Stimulated activated naive CD4-positive, alpha-beta T cell (primary cell): ENCODE data around the gene PLCB1.

ENCODE experiments used
- DNase-seq, 6 experiments: peaks; one replicate each; lab custom pipeline; 2025; lab: John Stamatoyannopoulos, UW

PLCB1 gene

DNA sequence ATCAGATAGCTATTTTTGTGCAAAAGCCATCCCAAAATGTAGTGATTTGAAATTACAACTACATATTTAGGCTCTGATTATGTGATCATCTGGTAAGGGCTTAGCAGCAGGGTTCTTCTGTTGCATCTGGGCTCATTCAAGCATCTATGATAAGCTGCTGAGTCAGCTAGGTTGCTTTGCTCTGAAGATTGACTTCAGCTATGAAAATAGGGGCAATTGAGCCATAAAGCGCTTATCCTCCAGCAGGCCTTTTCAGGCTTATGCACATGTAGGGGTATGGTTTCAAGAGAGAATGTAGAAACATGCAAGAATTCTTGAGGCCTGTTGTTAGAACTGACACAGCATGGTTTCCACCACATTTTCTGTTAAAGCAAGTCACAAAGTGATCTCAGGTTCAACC lies 114.1 kb downstream of the PLCB1 start:
- DNase-seq, result no peak

DNA sequence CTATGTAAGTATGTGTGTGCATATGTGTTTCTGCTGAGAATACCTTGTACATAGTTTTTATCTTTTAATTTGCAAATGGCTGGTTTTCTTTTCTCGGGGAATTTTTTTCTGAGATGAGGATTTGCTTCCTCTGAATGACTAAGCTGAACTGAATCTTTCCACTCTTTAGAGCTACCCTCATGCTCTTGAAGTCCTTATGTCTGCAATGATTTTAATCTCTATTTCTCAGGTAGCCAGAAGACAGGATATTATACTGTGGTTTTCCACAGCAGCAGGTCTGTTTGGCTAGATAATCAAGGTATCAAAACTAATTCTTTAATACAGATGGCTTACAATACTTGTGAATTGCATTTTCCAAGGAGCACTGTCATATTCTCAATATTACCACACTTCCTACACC lies 114.7 kb downstream of the PLCB1 start:
- no peak for DNase-seq

- no peak for DNase-seq
Measured at GRCh38 chr20:8248051-8248450, 116.0 kb downstream of the PLCB1 start.

GRCh38 chr20:8249634-8250033 lies 117.6 kb downstream of the PLCB1 start:
- no peak for DNase-seq

- DNase-seq, result no peak
Measured at GRCh38 chr20:8250539-8251200, 118.6 kb downstream of the PLCB1 start.

- DNase-seq, result no peak
Measured at GRCh38 chr20:8251201-8251575, 119.1 kb downstream of the PLCB1 start.

- no peak for DNase-seq
Measured at GRCh38 chr20:8254911-8255582, 123.0 kb downstream of the PLCB1 start.

GRCh38 chr20:8255945-8256632 lies 124.0 kb downstream of the PLCB1 start:
- DNase-seq, result no peak

GRCh38 chr20:8260837-8261251 lies 128.8 kb downstream of the PLCB1 start:
- no peak for DNase-seq

GRCh38 chr20:8262721-8263120 lies 130.7 kb downstream of the PLCB1 start:
- no peak for DNase-seq

- DNase-seq, result no peak
Measured at GRCh38 chr20:8265588-8265987, 133.5 kb downstream of the PLCB1 start.

- no peak for DNase-seq
Measured at GRCh38 chr20:8267009-8267408, 134.9 kb downstream of the PLCB1 start.

DNA sequence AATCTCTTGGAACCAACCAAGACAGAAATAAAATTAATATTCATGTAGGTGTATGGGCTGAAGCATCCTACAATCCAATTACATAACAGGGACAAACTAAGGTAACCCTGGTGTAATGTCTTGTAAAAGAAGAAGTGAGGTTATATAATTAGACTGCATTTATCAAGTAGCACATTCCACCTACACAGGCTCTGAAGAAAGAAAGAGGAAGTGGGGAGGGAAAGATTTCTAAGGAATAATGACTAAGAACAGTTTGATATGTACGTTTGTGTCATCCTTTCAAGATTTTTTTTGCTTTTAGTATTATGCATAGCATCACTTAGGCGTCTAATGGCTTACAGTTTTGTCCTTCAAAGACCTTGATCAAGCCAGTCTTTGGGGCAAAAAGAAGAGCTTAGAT lies 139.7 kb downstream of the PLCB1 start:
- no peak for DNase-seq

- DNase-seq, result no peak
Measured at GRCh38 chr20:8272766-8273165, 140.7 kb downstream of the PLCB1 start.

DNA sequence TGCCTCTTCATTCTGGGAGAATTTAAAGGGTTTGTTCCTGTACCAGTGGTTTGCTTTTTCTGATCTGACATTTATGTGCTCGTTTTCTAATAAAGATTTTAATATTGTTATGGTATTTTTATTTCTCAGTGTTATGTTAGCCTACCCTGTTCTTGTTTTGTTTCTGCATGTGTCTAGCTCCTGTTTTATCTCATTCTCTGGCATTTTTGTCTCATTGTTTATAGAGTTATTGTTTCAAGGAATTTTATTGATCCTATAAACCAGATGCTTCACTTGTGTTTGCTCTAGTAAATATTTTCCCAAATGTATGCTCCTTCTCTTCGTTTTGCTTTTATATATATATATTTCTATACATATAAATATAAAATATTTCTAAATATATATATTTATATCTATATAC lies 152.8 kb downstream of the PLCB1 start:
- DNase-seq, result no peak

GRCh38 chr20:8287340-8287739 lies 155.3 kb downstream of the PLCB1 start:
- DNase-seq, result no peak

DNA sequence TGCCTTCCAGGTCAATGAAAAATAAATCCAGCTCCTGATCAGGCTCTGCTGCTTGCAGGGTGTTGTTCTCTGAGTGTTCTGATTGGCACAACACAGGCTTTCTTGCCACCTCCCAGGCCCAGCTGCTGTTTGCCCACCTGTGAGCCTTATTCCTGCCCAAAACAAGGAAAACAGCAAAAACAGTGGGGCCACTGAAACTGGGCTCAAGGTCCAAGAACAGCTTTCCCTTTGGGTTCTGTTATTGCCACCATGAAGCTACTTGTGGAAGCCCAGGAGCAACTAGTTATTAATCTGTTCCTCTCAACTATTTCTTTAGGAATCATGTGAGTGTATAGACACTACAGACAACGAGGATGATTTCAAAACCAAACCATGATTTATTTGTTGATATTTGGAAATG lies 159.1 kb downstream of the PLCB1 start:
- no peak for DNase-seq

DNA sequence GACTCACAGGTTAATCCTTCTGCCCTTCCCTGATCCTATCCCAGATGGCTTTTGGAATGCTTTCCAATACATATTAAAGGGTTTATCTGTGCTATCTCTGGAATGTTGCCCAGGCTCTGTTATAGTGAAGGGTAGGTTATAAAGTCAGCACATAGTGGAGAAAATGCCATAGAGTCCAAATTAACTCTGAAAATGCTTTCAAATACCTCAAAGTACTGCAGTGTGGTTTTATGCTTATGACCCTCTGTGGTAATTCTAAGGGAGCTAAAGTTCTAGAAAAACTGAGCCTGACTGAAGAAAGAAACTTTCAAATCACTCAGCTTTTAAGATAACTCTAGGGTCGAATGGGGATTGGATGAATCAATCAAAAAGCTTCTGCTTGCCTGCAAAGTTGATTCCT lies 159.8 kb downstream of the PLCB1 start:
- no peak for DNase-seq

DNA sequence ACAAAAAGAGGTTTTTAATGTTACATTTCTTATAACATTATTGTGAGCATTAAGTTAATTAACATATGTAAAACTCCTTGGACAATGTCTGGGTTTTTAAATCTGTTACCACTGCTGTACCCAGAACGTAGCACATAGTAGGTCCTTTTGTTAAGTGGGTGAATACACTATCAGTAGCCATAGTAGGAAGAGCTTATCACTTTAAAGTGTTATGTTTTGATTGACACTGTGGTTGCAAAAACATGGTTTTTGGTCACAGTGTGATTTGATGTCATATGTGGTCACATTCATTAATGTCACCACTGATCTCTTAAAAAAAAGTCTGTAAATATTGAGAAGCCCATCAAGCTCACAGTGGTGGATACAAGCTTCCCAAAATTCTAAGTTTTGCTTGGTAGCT lies 160.7 kb downstream of the PLCB1 start:
- no peak for DNase-seq

DNA sequence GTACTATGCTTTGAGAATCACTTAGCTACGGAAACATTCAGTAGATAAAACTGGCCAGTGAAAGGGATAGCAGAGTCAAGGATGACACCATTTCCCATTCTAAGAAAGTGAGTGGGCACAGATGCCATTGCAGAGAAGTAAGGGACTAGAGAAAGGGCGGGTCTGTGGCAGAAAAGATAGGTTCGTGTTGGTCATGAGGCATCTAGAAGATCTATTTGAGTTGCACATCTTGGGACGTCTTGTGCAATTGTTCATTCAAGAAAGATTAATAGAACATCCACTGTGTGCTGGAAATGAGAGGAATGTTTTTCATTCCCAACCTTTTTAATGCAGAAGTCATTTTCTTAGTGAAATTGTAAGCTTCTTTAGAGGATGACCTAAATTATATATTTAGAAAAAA lies 161.7 kb downstream of the PLCB1 start:
- no peak for DNase-seq

DNA sequence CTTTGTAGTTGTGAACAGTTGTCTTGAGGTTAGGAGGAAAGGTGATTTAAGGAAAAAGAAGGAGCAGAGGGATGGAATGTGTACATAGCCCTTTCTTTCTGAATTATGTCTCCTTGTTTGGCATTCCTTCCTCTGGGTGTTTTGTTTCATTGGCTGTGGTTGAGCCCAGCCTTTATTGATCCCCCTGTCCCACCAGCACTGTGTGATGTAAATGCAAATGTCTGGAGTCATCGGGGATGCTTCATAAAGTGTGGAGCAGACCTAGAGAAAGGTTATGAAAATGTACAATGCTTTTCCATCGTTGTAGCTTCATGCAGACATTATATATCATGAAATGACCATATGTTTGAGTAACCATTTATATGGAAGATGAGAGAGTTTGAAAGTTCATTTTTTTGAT lies 164.5 kb downstream of the PLCB1 start:
- DNase-seq, result no peak

GRCh38 chr20:8298426-8299043 lies 166.5 kb downstream of the PLCB1 start:
- DNase-seq, result no peak

GRCh38 chr20:8299921-8300320 lies 167.9 kb downstream of the PLCB1 start:
- DNase-seq, result no peak
